CD14-positive monocyte (primary cell): Measurements from ENCODE around the gene NID1. TPM values are rescaled to one million over a fixed set of nuclear protein-coding genes. Genes with fewer than 3 reads are reported as not detected.

Experiments
- DNase-seq, 3 donors: peaks; one replicate each; pipeline ENCODE4 v3.0.0-alpha.2; 2011 to 2022
- H2AFZ ChIP-seq: 2 replicates; pipeline ENCODE4 v1.6.0; 2012; ENCODE audit warnings: mild to moderate bottlenecking, low read depth, low read length, inconsistent platforms; ENCODE audit not compliant: insufficient read depth, poor library complexity, severe bottlenecking
- H3K27ac ChIP-seq, 2 donors: 1 replicate in 1 of 2; 2 replicates in 1 of 2; pipeline ENCODE4 v1.5.1; 2012 to 2013; ENCODE audit warnings: low read length in 2 of 2, control low read depth in 1 of 2, inconsistent platforms in 1 of 2, low read depth in 1 of 2, mild to moderate bottlenecking in 1 of 2
- H3K27me3 ChIP-seq, 2 donors: one replicate each; pipeline versions ENCODE4 v1.6.0 to v1.6.1; 2011 to 2013; ENCODE audit warnings: low read length in 2 of 2; ENCODE audit not compliant: control insufficient read depth in 2 of 2, insufficient read depth in 2 of 2
- H3K36me3 ChIP-seq, 2 donors: replicated peaks in 1 of 2; 1 replicate in 1 of 2; 2 replicates in 1 of 2; pipeline versions ENCODE4 v1.5.1 to v1.6.1; 2012 to 2013; ENCODE audit warnings: low read length in 2 of 2, control low read depth in 1 of 2, inconsistent platforms in 1 of 2, mild to moderate bottlenecking in 1 of 2; ENCODE audit not compliant: insufficient read depth in 2 of 2, control insufficient read depth in 1 of 2
- H3K4me1 ChIP-seq, 2 donors: 1 replicate in 1 of 2; 2 replicates in 1 of 2; pipeline versions ENCODE4 v1.5.1 to v1.6.1; 2012 to 2013; ENCODE audit warnings: low read length in 2 of 2, control low read depth in 1 of 2, inconsistent platforms in 1 of 2, mild to moderate bottlenecking in 1 of 2, moderate library complexity in 1 of 2; ENCODE audit not compliant: insufficient read depth in 2 of 2, control insufficient read depth in 1 of 2
- H3K4me2 ChIP-seq: replicated peaks from 2 replicates; pipeline ENCODE3; 2012; ENCODE audit warnings: low read length, moderate library complexity, mild to moderate bottlenecking; ENCODE audit not compliant: poor library complexity, severe bottlenecking; ENCODE audit errors: extremely low read depth
- H3K4me3 ChIP-seq, 3 experiments: fragments of 200-600 bp in 1 of 3; sonication (generic) in 1 of 3; replicated peaks in 1 of 3; 1 replicate in 2 of 3; 2 replicates in 1 of 3; pipeline ENCODE4 v1.5.1; 2011 to 2013; ENCODE audit warnings: low read length in 3 of 3, mild to moderate bottlenecking in 3 of 3, control low read depth in 2 of 3, low read depth in 2 of 3, inconsistent platforms in 1 of 3, moderate library complexity in 1 of 3
- H3K79me2 ChIP-seq: 2 replicates; pipeline ENCODE4 v1.6.0; 2012; ENCODE audit warnings: mild to moderate bottlenecking, control low read depth, inconsistent platforms, low read length, moderate library complexity; ENCODE audit not compliant: insufficient read depth
- H3K9ac ChIP-seq: 2 replicates; pipeline ENCODE4 v1.6.0; 2017; ENCODE audit warnings: low read length, mild to moderate bottlenecking; ENCODE audit not compliant: insufficient read depth, poor library complexity, severe bottlenecking
- H3K9me3 ChIP-seq, 2 donors: replicated peaks in 1 of 2; 1 replicate in 1 of 2; 2 replicates in 1 of 2; pipeline versions ENCODE4 v1.5.1 to v1.6.1; 2012 to 2013; ENCODE audit warnings: low read length in 2 of 2, control low read depth in 1 of 2; ENCODE audit not compliant: control insufficient read depth in 1 of 2, insufficient read depth in 1 of 2
- H4K20me1 ChIP-seq: 2 replicates; pipeline ENCODE4 v1.6.0; 2012; ENCODE audit warnings: mild to moderate bottlenecking, low read length, control low read depth, moderate library complexity; ENCODE audit not compliant: insufficient read depth
- H3K27ac Mint-ChIP-seq, 7 donors: one replicate each; pipeline ENCODE4 v1.8.0; 2020; ENCODE audit warnings: mild to moderate bottlenecking in 7 of 7, mixed read lengths in 7 of 7, moderate library complexity in 6 of 7, inconsistent platforms in 2 of 7
- H3K27me3 Mint-ChIP-seq, 3 donors: one replicate each; pipeline ENCODE4 v1.8.0; 2021 to 2022; ENCODE audit warnings: low read depth in 3 of 3, mild to moderate bottlenecking in 3 of 3, mixed read lengths in 3 of 3, moderate library complexity in 3 of 3, inconsistent platforms in 1 of 3
- H3K36me3 Mint-ChIP-seq, 2 donors: one replicate each; pipeline ENCODE4 v1.8.0; 2020; ENCODE audit warnings: mixed read lengths in 2 of 2, inconsistent platforms in 1 of 2, mild to moderate bottlenecking in 1 of 2
- H3K4me1 Mint-ChIP-seq: one replicate; pipeline ENCODE4 v1.8.0; 2020; ENCODE audit warnings: mild to moderate bottlenecking, mixed read lengths
- H3K4me3 Mint-ChIP-seq, 2 donors: one replicate each; pipeline ENCODE4 v1.8.0; 2020; ENCODE audit warnings: mild to moderate bottlenecking in 2 of 2, mixed read lengths in 2 of 2, moderate library complexity in 1 of 2
- H3K9me3 Mint-ChIP-seq, 7 donors: one replicate each; pipeline ENCODE4 v1.8.0; 2020 to 2022; ENCODE audit warnings: mixed read lengths in 7 of 7, mild to moderate bottlenecking in 6 of 7, moderate library complexity in 6 of 7, inconsistent platforms in 2 of 7
- CTCF ChIP-seq: fragments of 200-600 bp; IDR thresholded peaks from one replicate; pipeline ENCODE4 v1.8.0; 2022; ENCODE audit warnings: antibody characterized with exemption, mild to moderate bottlenecking
- WGBS: methylation state at CpG from one replicate; pipeline ENCODE4 v1.1.5; 2013; ENCODE audit warnings: missing lambda C conversion rate; ENCODE audit not compliant: insufficient coverage; 5-methylcytosine and 5-hydroxymethylcytosine counted together
- intact Hi-C, 2 donors: fragments of 100-400 bp; cut with micrococcal nuclease; formaldehyde crosslinking; loops; one replicate each; pipeline versions ENCODE4 v1.15.0 to v1.15.1; 2023
- polyA plus RNA-seq, 3 donors: library from polyadenylated mRNA; depleted of rRNA in 1 of 3; unstranded in 2 of 3; stranded (reverse) in 1 of 3; fragments of 300-500 nt in 2 of 3; fragments of >200 nt in 1 of 3; fragmentation: Illumina TruSeq in 2 of 3; gene quantifications; 1 replicate in 2 of 3; 2 replicates in 1 of 3; pipeline ENCODE4 v1.2.3, GENCODE V29; 2012 to 2021

NID1 gene
- polyA plus RNA-seq, 3 donors, result 6.8 to 19.7 (median 14.4) TPM

- WGBS, result 63% methylated on average over 2 of the region's 3 CpGs
- Mint-ChIP-seq H3K4me3 (no peak overlapping the region), H3K9me3 (peaks cover 11 to 21% (median 15%) of the 10 kb centered on the region in 7 donors), H3K27ac (no peak overlapping the region), H3K4me1 (peaks cover 22% of the 10 kb centered on the region), H3K27me3 (peaks cover 0 to 3% (median 0%) of the 10 kb centered on the region in 3 donors), H3K36me3 (peaks cover 16 to 37% of the 10 kb centered on the region in 2 donors)
- TF ChIP-seq CTCF, result no peak
- Histone ChIP-seq H4K20me1 (no peaks in the 10 kb centered on the region), H3K27ac (no peak overlapping the region), H3K4me3 (no peak overlapping the region), H3K27me3 (no peaks in the 10 kb centered on the region), H2AFZ (no peak overlapping the region), H3K4me2 (no peak overlapping the region), H3K9ac (no peak overlapping the region), H3K79me2 (no peaks in the 10 kb centered on the region), H3K9me3 (peaks cover 8 to 9% of the 10 kb centered on the region in 2 donors), H3K4me1 (peaks cover 16 to 18% of the 10 kb centered on the region in 2 donors), H3K36me3 (peaks cover 3 to 42% of the 10 kb centered on the region in 2 donors)
- intact Hi-C loops, result no loop called here
- no peak for DNase-seq
These were observed 74.5 kb downstream of the NID1 start for GRCh38 chr1:235990330-235990795.

- no CpG with 5 or more reads among the region's 1 CpG for WGBS
- Histone ChIP-seq H2AFZ (no peak overlapping the region), H3K9ac (no peak overlapping the region), H3K27ac (no peak overlapping the region), H3K4me1 (peaks cover 16 to 18% of the 10 kb centered on the region in 2 donors), H4K20me1 (no peaks in the 10 kb centered on the region), H3K36me3 (peaks cover 4 to 42% of the 10 kb centered on the region in 2 donors), H3K27me3 (no peaks in the 10 kb centered on the region), H3K79me2 (no peaks in the 10 kb centered on the region), H3K4me2 (no peak overlapping the region), H3K4me3 (no peak overlapping the region), H3K9me3 (peaks cover 8 to 9% of the 10 kb centered on the region in 2 donors)
- Mint-ChIP-seq H3K9me3 (peaks cover 11 to 21% (median 15%) of the 10 kb centered on the region in 7 donors), H3K36me3 (peaks cover 18 to 47% of the 10 kb centered on the region in 2 donors), H3K27ac (peak overlapping the region in 1 of 7 donors; percentile 55), H3K4me3 (no peak overlapping the region), H3K27me3 (peaks cover 0 to 4% (median 0%) of the 10 kb centered on the region in 3 donors), H3K4me1 (peaks cover 22% of the 10 kb centered on the region)
- TF ChIP-seq CTCF, result no peak
- DNase-seq, result no peak
- intact Hi-C loops, result no loop called here
These were observed 75.8 kb downstream of the NID1 start for GRCh38 chr1:235989105-235989504.
